Mucosa of stomach (tissue), 1 donor: Measurements from ENCODE around the gene EDARADD.

Experiments
- H3K27me3 ChIP-seq: one replicate; pipeline ENCODE4 v1.7.0; 2013; ENCODE audit warnings: mild to moderate bottlenecking, low read length; ENCODE audit not compliant: control insufficient read depth, insufficient read depth
- H3K36me3 ChIP-seq: one replicate; pipeline ENCODE4 v1.7.0; 2013; ENCODE audit warnings: low read length; ENCODE audit not compliant: control insufficient read depth, insufficient read depth
- H3K4me1 ChIP-seq: one replicate; pipeline ENCODE4 v1.7.0; 2013; ENCODE audit warnings: mild to moderate bottlenecking, low read length; ENCODE audit not compliant: control insufficient read depth, insufficient read depth
- H3K4me3 ChIP-seq: one replicate; pipeline ENCODE4 v1.7.0; 2013; ENCODE audit warnings: low read length
- H3K9ac ChIP-seq: one replicate; pipeline ENCODE4 v1.7.0; 2013; ENCODE audit warnings: mild to moderate bottlenecking, low read length, moderate library complexity
- H3K9me3 ChIP-seq: one replicate; pipeline ENCODE4 v1.7.0; 2013; ENCODE audit warnings: mild to moderate bottlenecking, low read length, moderate library complexity; ENCODE audit not compliant: control insufficient read depth
- donor health status: Pancreatic carcinoma.

The EDARADD gene

DNA sequence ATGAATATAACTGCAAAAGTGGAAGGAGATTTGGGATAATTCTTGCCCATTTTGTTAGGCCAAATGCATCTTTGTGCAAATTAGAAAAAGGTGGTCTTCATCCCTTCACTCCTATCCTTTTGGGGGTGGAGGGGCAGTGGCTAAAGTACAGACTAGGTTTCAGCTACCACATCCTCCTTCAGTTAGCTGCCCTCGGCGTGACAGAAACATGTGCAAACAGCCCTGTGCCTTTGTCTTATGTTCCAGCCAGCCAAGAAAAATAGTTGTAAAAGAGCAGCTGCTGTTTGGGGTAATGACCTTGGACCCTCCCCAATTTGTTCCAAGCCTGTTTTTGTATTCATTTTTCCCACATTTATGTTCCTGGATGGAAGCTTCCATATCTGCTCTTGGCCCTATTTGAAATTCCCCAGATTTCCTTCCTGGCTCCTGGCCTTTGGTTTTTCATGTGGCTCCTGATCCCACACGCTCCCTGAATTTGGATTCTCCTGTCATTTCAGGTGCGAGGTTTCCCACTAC lies 121.4 kb downstream of the EDARADD start:
- Histone ChIP-seq H3K4me1 (peaks cover 21% of the 10 kb centered on the region), H3K36me3 (no peaks in the 10 kb centered on the region), H3K4me3 (no peak overlapping the region), H3K27me3 (no peaks in the 10 kb centered on the region), H3K9me3 (no peaks in the 10 kb centered on the region), H3K9ac (no peak overlapping the region)

DNA sequence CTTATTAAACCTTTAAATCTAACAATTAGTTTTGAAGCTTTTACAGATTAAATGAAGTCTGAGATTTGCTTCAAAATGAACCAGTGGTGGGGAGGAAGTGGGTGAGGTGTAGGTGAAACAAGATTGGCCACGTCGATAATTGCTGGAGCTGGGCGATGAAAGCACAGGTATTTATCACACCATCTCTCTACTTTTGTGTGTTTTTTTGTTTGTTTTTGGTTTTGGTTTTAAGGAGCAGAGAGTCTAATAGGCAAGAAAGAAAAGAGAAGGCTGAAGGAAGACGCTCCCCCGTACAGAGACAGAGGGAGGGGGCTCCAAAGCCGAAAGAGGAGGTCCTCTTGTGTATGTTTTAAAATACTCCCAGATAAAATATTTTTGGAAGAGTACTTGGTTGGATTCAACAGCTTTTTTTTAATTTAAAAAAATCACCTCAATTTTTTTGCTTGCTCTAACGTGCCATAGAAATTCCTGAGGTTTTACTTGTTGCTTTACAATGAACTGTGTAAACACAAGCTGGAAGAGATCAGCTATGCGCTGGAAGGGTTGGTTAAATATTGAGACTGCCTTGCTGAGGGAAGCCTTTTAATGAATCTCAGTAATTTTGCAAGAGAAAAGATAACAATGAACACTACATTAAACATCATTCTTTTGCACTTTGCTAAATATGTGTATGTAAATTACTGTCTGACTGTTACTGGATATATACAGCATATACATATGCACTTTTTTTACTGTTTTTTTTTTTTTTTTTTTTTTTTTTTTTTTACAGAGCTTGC lies 123.0 kb downstream of the EDARADD start:
- H3K9me3 ChIP-seq = no peaks in the 10 kb centered on the region
- H3K9ac ChIP-seq = no peak overlapping the region
- H3K4me3 ChIP-seq = no peak overlapping the region

GRCh38 chr1:236518322-236518721 lies 124.2 kb downstream of the EDARADD start:
- peaks cover 17% of the 10 kb centered on the region for H3K4me1 ChIP-seq
- H3K9ac ChIP-seq = no peak overlapping the region
- H3K36me3 ChIP-seq = no peaks in the 10 kb centered on the region
- H3K27me3 ChIP-seq = no peaks in the 10 kb centered on the region
- no peaks in the 10 kb centered on the region for H3K9me3 ChIP-seq
- no peak overlapping the region for H3K4me3 ChIP-seq

More for the DNA sequence above, 123.0 kb downstream of the EDARADD start:
- Histone ChIP-seq H3K27me3 (no peaks in the 10 kb centered on the region), H3K4me1 (peaks cover 17% of the 10 kb centered on the region), H3K36me3 (no peaks in the 10 kb centered on the region)

GRCh38 chr1:236520445-236521005 lies 126.4 kb downstream of the EDARADD start:
- no peaks in the 10 kb centered on the region for H3K9me3 ChIP-seq
- H3K27me3 ChIP-seq = no peaks in the 10 kb centered on the region
- peaks cover 11% of the 10 kb centered on the region for H3K4me1 ChIP-seq
- no peaks in the 10 kb centered on the region for H3K36me3 ChIP-seq
- no peak overlapping the region for H3K9ac ChIP-seq
- no peak overlapping the region for H3K4me3 ChIP-seq

DNA sequence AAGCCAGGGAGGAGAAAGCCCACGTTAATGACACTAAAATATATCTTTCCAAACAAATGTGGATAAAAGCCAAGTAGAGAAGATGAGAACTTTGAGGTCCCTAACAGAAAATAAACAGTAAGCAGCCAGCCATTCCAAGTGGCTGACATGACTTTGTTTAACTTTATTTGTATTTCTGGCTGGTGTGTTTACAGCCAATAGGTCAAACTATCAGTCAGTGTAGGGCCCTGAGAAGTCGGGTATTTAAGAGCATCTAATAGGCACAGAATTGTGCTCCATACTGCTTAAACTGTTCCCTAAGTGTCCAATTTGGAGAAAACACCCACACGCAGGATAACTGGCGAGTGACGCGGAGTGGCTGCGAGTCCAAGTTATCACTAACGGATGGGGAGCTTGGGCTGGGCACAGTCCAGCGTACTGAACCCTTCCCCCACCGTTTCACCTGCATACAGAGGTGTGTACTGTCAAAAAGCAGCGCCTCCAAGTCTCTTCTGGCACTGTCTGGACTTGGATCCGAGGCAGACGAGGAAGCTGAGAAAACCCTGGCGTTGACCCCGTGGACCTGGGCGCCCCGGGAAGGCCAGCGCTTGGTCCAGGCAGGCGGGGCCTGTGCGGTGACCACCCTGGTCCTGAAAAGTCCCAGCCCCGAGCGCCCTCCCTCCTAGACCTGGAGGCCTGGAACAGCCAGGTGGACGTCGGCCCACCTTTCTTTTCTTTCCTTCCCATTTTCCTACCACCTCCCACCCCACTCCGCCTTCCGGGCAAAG lies 129.0 kb downstream of the EDARADD start:
- H3K36me3 ChIP-seq = no peaks in the 10 kb centered on the region

GRCh38 chr1:236523704-236524141 lies 129.6 kb downstream of the EDARADD start, which contains the start of gene LGALS8:
TSS of gene LGALS8 (plus strand) at chr1:236523982. CDS start at chr1:236526071, 2,089 bp downstream.
- H3K27me3 ChIP-seq = no peaks in the 10 kb centered on the region
- peak within 1 kb of the TSS; percentile 85 for H3K4me3 ChIP-seq
- H3K36me3 ChIP-seq = no peaks in the 10 kb centered on the region
- H3K9ac ChIP-seq = peak within 1 kb of the TSS; percentile 93
- no peaks in the 10 kb centered on the region for H3K9me3 ChIP-seq
- H3K4me1 ChIP-seq = no peaks in the 10 kb centered on the region

More for the DNA sequence above, 129.0 kb downstream of the EDARADD start:
- H3K9ac ChIP-seq = peak overlapping the region; percentile 93
- H3K9me3 ChIP-seq = no peaks in the 10 kb centered on the region
- no peaks in the 10 kb centered on the region for H3K27me3 ChIP-seq
- H3K4me1 ChIP-seq = no peaks in the 10 kb centered on the region
- H3K4me3 ChIP-seq = peak overlapping the region; percentile 85

- Histone ChIP-seq H3K27me3 (no peaks in the 10 kb centered on the region), H3K4me3 (peak overlapping the region; percentile 85), H3K4me1 (no peaks in the 10 kb centered on the region), H3K9ac (peak overlapping the region; percentile 93), H3K9me3 (no peaks in the 10 kb centered on the region), H3K36me3 (no peaks in the 10 kb centered on the region)
Observed at GRCh38 chr1:236524142-236524894, 130.2 kb downstream of the EDARADD start.

GRCh38 chr1:236524895-236525184 lies 130.8 kb downstream of the EDARADD start:
- no peaks in the 10 kb centered on the region for H3K36me3 ChIP-seq
- H3K9ac ChIP-seq = peak overlapping the region; percentile 93
- H3K4me3 ChIP-seq = peak overlapping the region; percentile 85
- H3K27me3 ChIP-seq = no peaks in the 10 kb centered on the region
- H3K4me1 ChIP-seq = no peaks in the 10 kb centered on the region
- no peaks in the 10 kb centered on the region for H3K9me3 ChIP-seq

DNA sequence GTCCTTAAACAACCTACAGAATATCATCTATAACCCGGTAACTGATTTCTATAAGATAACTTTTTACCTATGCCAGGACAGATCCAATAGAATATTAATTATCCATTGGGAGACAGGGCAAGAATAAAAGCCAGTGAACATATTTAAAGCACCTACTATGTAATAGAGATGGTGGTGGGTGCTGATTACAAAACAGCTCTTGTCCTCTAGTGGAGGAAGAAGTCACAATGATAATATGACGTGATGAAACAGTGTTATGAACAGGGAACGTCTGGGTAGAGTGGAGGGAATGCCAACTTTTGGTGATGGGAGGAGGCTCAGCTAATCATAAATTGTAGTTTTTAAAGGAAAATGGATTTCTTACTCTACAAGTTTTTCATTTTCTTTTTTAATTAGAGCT lies 132.0 kb downstream of the EDARADD start:
- no peak overlapping the region for H3K4me3 ChIP-seq
- H3K27me3 ChIP-seq = no peaks in the 10 kb centered on the region
- no peak overlapping the region for H3K9ac ChIP-seq
- H3K4me1 ChIP-seq = no peaks in the 10 kb centered on the region
- no peaks in the 10 kb centered on the region for H3K36me3 ChIP-seq
- no peaks in the 10 kb centered on the region for H3K9me3 ChIP-seq

GRCh38 chr1:236530286-236530685 lies 136.2 kb downstream of the EDARADD start:
- Histone ChIP-seq H3K36me3 (no peaks in the 10 kb centered on the region), H3K27me3 (no peaks in the 10 kb centered on the region), H3K9ac (no peak overlapping the region), H3K9me3 (no peaks in the 10 kb centered on the region), H3K4me1 (peaks cover 5% of the 10 kb centered on the region), H3K4me3 (no peak overlapping the region)

GRCh38 chr1:236530959-236531358 lies 136.9 kb downstream of the EDARADD start:
- Histone ChIP-seq H3K9ac (no peak overlapping the region), H3K27me3 (no peaks in the 10 kb centered on the region), H3K9me3 (no peaks in the 10 kb centered on the region), H3K4me1 (peaks cover 5% of the 10 kb centered on the region), H3K36me3 (no peaks in the 10 kb centered on the region), H3K4me3 (no peak overlapping the region)
